ENCODE measurements around the gene PIWIL4.
"Not testable (repeated sequence)": the region's sequence is repeated elsewhere in the genome, so short reads cannot be mapped to it uniquely, and the experiment has no call there.

PIWIL4 gene

DNA sequence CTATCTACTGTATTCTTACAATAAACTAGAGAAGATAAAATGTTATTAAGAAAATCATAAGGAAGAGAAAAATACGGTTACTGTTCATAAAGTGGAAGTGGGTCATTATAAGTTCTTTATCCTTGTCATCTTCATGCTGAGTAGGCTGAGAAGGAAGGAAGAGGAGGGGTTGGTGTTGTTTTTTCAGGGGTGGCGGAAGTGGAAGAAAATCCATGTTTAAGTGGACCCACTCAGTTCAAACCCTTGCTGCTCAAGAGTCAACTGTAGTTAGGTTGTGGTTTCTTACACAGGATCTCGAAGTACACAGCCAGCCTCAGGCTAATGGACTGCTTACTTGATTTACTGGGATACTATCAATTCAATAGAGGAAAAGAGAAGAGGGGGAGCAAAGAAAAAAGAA, 63.1 kb downstream of the PIWIL4 start:
- H3K4me3 ChIP-seq (ENCODE audit: low read length in 2 of 2): no peak overlapping the region
- H3K36me3 ChIP-seq (ENCODE audit: control insufficient read depth in 2 of 2, insufficient read depth in 2 of 2, low read length in 2 of 2): no peaks in the 10 kb centered on the region
- H3K9me3 ChIP-seq (ENCODE audit: control insufficient read depth in 2 of 2, low read length in 2 of 2): no peaks in the 10 kb centered on the region
- H3K4me1 ChIP-seq (ENCODE audit: control insufficient read depth in 2 of 2, insufficient read depth in 2 of 2, low read length in 2 of 2): no peaks in the 10 kb centered on the region
- H3K9ac ChIP-seq (ENCODE audit: low read depth in 1 of 2, low read length in 2 of 2): no peak overlapping the region
- H3K27me3 ChIP-seq (ENCODE audit: control insufficient read depth in 2 of 2, insufficient read depth in 2 of 2, low read length in 2 of 2): no peaks in the 10 kb centered on the region
- H3K27ac ChIP-seq (ENCODE audit: low read depth in 2 of 2, low read length in 2 of 2): no peak overlapping the region

GRCh38 chr11:94632356-94632755, 65.2 kb downstream of the PIWIL4 start:
- Histone ChIP-seq H3K9me3 (ENCODE audit: control insufficient read depth in 2 of 2, low read length in 2 of 2) (no peaks in the 10 kb centered on the region), H3K27me3 (ENCODE audit: control insufficient read depth in 2 of 2, insufficient read depth in 2 of 2, low read length in 2 of 2) (no peaks in the 10 kb centered on the region), H3K4me1 (ENCODE audit: control insufficient read depth in 2 of 2, insufficient read depth in 2 of 2, low read length in 2 of 2) (no peaks in the 10 kb centered on the region)

DNA sequence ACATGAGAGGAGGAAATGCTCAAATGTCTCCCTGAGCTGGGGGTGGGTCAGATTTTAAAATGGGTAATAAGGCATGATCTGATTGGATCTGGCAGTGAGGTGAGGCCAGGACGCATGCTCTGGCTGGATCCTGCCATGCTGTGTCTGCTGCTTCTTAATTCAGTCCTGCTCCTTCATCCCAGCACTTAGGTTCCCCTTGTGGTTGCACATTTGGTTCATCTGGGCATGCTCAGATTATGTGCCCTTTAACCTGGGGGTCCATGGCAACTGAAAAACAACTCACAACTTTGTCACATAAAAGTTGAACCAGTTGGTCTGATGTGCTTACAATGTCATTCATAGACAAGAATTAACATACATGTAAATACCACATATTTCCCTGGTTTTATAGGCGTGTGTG, 67.9 kb downstream of the PIWIL4 start:
- peaks cover 0 to 4% of the 10 kb centered on the region in 2 donors for H3K27me3 ChIP-seq (ENCODE audit: control insufficient read depth in 2 of 2, insufficient read depth in 2 of 2, low read length in 2 of 2)
- H3K27ac ChIP-seq (ENCODE audit: low read depth in 2 of 2, low read length in 2 of 2): no peak overlapping the region
- H3K36me3 ChIP-seq (ENCODE audit: control insufficient read depth in 2 of 2, insufficient read depth in 2 of 2, low read length in 2 of 2): no peaks in the 10 kb centered on the region
- H3K4me3 ChIP-seq (ENCODE audit: low read length in 2 of 2): no peak overlapping the region
- H3K4me1 ChIP-seq (ENCODE audit: control insufficient read depth in 2 of 2, insufficient read depth in 2 of 2, low read length in 2 of 2): peaks cover 0 to 3% of the 10 kb centered on the region in 2 donors
- no peaks in the 10 kb centered on the region for H3K9me3 ChIP-seq (ENCODE audit: control insufficient read depth in 2 of 2, low read length in 2 of 2)
- no peak overlapping the region for H3K9ac ChIP-seq (ENCODE audit: low read depth in 1 of 2, low read length in 2 of 2)

More at GRCh38 chr11:94632356-94632755, 65.2 kb downstream of the PIWIL4 start:
- Histone ChIP-seq H3K9ac (ENCODE audit: low read depth in 1 of 2, low read length in 2 of 2) (no peak overlapping the region), H3K36me3 (ENCODE audit: control insufficient read depth in 2 of 2, insufficient read depth in 2 of 2, low read length in 2 of 2) (no peaks in the 10 kb centered on the region), H3K27ac (ENCODE audit: low read depth in 2 of 2, low read length in 2 of 2) (no peak overlapping the region), H3K4me3 (ENCODE audit: low read length in 2 of 2) (no peak overlapping the region)

GRCh38 chr11:94636388-94636949, 69.3 kb downstream of the PIWIL4 start:
- H3K27ac ChIP-seq (ENCODE audit: low read depth in 2 of 2, low read length in 2 of 2): no peak overlapping the region
- H3K36me3 ChIP-seq (ENCODE audit: control insufficient read depth in 2 of 2, insufficient read depth in 2 of 2, low read length in 2 of 2): no peaks in the 10 kb centered on the region
- H3K9ac ChIP-seq (ENCODE audit: low read depth in 1 of 2, low read length in 2 of 2): no peak overlapping the region
- peaks cover 0 to 4% of the 10 kb centered on the region in 2 donors for H3K27me3 ChIP-seq (ENCODE audit: control insufficient read depth in 2 of 2, insufficient read depth in 2 of 2, low read length in 2 of 2)
- H3K4me3 ChIP-seq (ENCODE audit: low read length in 2 of 2): no peak overlapping the region
- no peaks in the 10 kb centered on the region for H3K9me3 ChIP-seq (ENCODE audit: control insufficient read depth in 2 of 2, low read length in 2 of 2)
- H3K4me1 ChIP-seq (ENCODE audit: control insufficient read depth in 2 of 2, insufficient read depth in 2 of 2, low read length in 2 of 2): peaks cover 0 to 3% of the 10 kb centered on the region in 2 donors

GRCh38 chr11:94638301-94638901, 71.2 kb downstream of the PIWIL4 start:
- peak overlapping the region in 1 of 2 donors; percentile 9 for H3K4me3 ChIP-seq (ENCODE audit: low read length in 2 of 2)
- no peaks in the 10 kb centered on the region for H3K36me3 ChIP-seq (ENCODE audit: control insufficient read depth in 2 of 2, insufficient read depth in 2 of 2, low read length in 2 of 2)
- H3K9me3 ChIP-seq (ENCODE audit: control insufficient read depth in 2 of 2, low read length in 2 of 2): no peaks in the 10 kb centered on the region
- H3K27ac ChIP-seq (ENCODE audit: low read depth in 2 of 2, low read length in 2 of 2): peak overlapping the region in 1 of 2 donors; percentile 32
- peaks cover 0 to 3% of the 10 kb centered on the region in 2 donors for H3K4me1 ChIP-seq (ENCODE audit: control insufficient read depth in 2 of 2, insufficient read depth in 2 of 2, low read length in 2 of 2)
- H3K27me3 ChIP-seq (ENCODE audit: control insufficient read depth in 2 of 2, insufficient read depth in 2 of 2, low read length in 2 of 2): peaks cover 0 to 4% of the 10 kb centered on the region in 2 donors
- H3K9ac ChIP-seq (ENCODE audit: low read depth in 1 of 2, low read length in 2 of 2): no peak overlapping the region

- peaks cover 0 to 4% of the 10 kb centered on the region in 2 donors for H3K27me3 ChIP-seq (ENCODE audit: control insufficient read depth in 2 of 2, insufficient read depth in 2 of 2, low read length in 2 of 2)
- no peak overlapping the region for H3K9ac ChIP-seq (ENCODE audit: low read depth in 1 of 2, low read length in 2 of 2)
- H3K36me3 ChIP-seq (ENCODE audit: control insufficient read depth in 2 of 2, insufficient read depth in 2 of 2, low read length in 2 of 2): no peaks in the 10 kb centered on the region
- H3K9me3 ChIP-seq (ENCODE audit: control insufficient read depth in 2 of 2, low read length in 2 of 2): no peaks in the 10 kb centered on the region
- H3K4me1 ChIP-seq (ENCODE audit: control insufficient read depth in 2 of 2, insufficient read depth in 2 of 2, low read length in 2 of 2): peaks cover 0 to 3% of the 10 kb centered on the region in 2 donors
- H3K27ac ChIP-seq (ENCODE audit: low read depth in 2 of 2, low read length in 2 of 2): peak overlapping the region in 1 of 2 donors; percentile 32
- peak overlapping the region in 1 of 2 donors; percentile 9 for H3K4me3 ChIP-seq (ENCODE audit: low read length in 2 of 2)
These were observed 71.8 kb downstream of the PIWIL4 start for GRCh38 chr11:94638902-94639373.

GRCh38 chr11:94639901-94640721, 72.9 kb downstream of the PIWIL4 start:
- Histone ChIP-seq H3K27me3 (ENCODE audit: control insufficient read depth in 2 of 2, insufficient read depth in 2 of 2, low read length in 2 of 2) (peaks cover 0 to 4% of the 10 kb centered on the region in 2 donors), H3K27ac (ENCODE audit: low read depth in 2 of 2, low read length in 2 of 2) (no peak overlapping the region), H3K4me1 (ENCODE audit: control insufficient read depth in 2 of 2, insufficient read depth in 2 of 2, low read length in 2 of 2) (peaks cover 0 to 3% of the 10 kb centered on the region in 2 donors), H3K36me3 (ENCODE audit: control insufficient read depth in 2 of 2, insufficient read depth in 2 of 2, low read length in 2 of 2) (no peaks in the 10 kb centered on the region), H3K9me3 (ENCODE audit: control insufficient read depth in 2 of 2, low read length in 2 of 2) (no peaks in the 10 kb centered on the region), H3K4me3 (ENCODE audit: low read length in 2 of 2) (no peak overlapping the region), H3K9ac (ENCODE audit: low read depth in 1 of 2, low read length in 2 of 2) (no peak overlapping the region)

GRCh38 chr11:94641167-94641761, 74.1 kb downstream of the PIWIL4 start:
- no peaks in the 10 kb centered on the region for H3K36me3 ChIP-seq (ENCODE audit: control insufficient read depth in 2 of 2, insufficient read depth in 2 of 2, low read length in 2 of 2)

DNA sequence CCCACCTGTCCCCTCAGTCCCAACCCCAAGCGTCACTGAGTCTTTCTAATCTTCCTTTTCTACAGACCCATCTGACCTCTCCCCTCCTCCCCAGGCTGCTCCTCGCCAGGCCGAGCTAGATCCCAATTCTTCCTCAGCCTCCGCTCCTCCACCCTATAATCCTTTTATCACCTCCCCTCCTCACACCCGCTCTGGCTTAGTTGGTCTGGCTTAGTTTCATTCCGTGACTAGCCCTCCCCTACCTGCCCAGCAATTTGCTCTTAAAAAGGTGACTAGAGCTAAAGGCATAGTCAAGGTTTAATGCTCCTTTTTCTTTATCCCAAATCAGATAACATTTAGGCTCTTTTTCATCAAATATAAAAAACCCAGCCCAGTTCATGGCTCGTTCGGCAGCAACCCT, 76.0 kb downstream of the PIWIL4 start:
- not testable (repeated sequence) for H3K9ac ChIP-seq (ENCODE audit: low read depth in 1 of 2, low read length in 2 of 2); H3K27ac ChIP-seq (ENCODE audit: low read depth in 2 of 2, low read length in 2 of 2); H3K9me3 ChIP-seq (ENCODE audit: control insufficient read depth in 2 of 2, low read length in 2 of 2); H3K27me3 ChIP-seq (ENCODE audit: control insufficient read depth in 2 of 2, insufficient read depth in 2 of 2, low read length in 2 of 2); H3K4me3 ChIP-seq (ENCODE audit: low read length in 2 of 2); H3K4me1 ChIP-seq (ENCODE audit: control insufficient read depth in 2 of 2, insufficient read depth in 2 of 2, low read length in 2 of 2); H3K36me3 ChIP-seq (ENCODE audit: control insufficient read depth in 2 of 2, insufficient read depth in 2 of 2, low read length in 2 of 2)

More at GRCh38 chr11:94641167-94641761, 74.1 kb downstream of the PIWIL4 start:
- no peak overlapping the region for H3K9ac ChIP-seq (ENCODE audit: low read depth in 1 of 2, low read length in 2 of 2)
- no peak overlapping the region for H3K27ac ChIP-seq (ENCODE audit: low read depth in 2 of 2, low read length in 2 of 2)
- H3K4me1 ChIP-seq (ENCODE audit: control insufficient read depth in 2 of 2, insufficient read depth in 2 of 2, low read length in 2 of 2): peaks cover 0 to 3% of the 10 kb centered on the region in 2 donors
- peaks cover 0 to 4% of the 10 kb centered on the region in 2 donors for H3K27me3 ChIP-seq (ENCODE audit: control insufficient read depth in 2 of 2, insufficient read depth in 2 of 2, low read length in 2 of 2)
- H3K4me3 ChIP-seq (ENCODE audit: low read length in 2 of 2): no peak overlapping the region
- H3K9me3 ChIP-seq (ENCODE audit: control insufficient read depth in 2 of 2, low read length in 2 of 2): no peaks in the 10 kb centered on the region

- no peaks in the 10 kb centered on the region for H3K9me3 ChIP-seq (ENCODE audit: control insufficient read depth in 2 of 2, low read length in 2 of 2)
- H3K27me3 ChIP-seq (ENCODE audit: control insufficient read depth in 2 of 2, insufficient read depth in 2 of 2, low read length in 2 of 2): peaks cover 0 to 5% of the 10 kb centered on the region in 2 donors
- H3K4me3 ChIP-seq (ENCODE audit: low read length in 2 of 2): no peak overlapping the region
- no peaks in the 10 kb centered on the region for H3K36me3 ChIP-seq (ENCODE audit: control insufficient read depth in 2 of 2, insufficient read depth in 2 of 2, low read length in 2 of 2)
- H3K27ac ChIP-seq (ENCODE audit: low read depth in 2 of 2, low read length in 2 of 2): no peak overlapping the region
- no peak overlapping the region for H3K9ac ChIP-seq (ENCODE audit: low read depth in 1 of 2, low read length in 2 of 2)
- H3K4me1 ChIP-seq (ENCODE audit: control insufficient read depth in 2 of 2, insufficient read depth in 2 of 2, low read length in 2 of 2): no peaks in the 10 kb centered on the region
These were observed 80.8 kb downstream of the PIWIL4 start for GRCh38 chr11:94647926-94648325.
